ENCODE measurements around the gene NRF1.

Gene NRF1

GRCh38 chr7:129771201-129771927 is 159.8 kb downstream of the NRF1 start:
- DNase-seq (ENCODE audit: low read depth), result no peak

DNA sequence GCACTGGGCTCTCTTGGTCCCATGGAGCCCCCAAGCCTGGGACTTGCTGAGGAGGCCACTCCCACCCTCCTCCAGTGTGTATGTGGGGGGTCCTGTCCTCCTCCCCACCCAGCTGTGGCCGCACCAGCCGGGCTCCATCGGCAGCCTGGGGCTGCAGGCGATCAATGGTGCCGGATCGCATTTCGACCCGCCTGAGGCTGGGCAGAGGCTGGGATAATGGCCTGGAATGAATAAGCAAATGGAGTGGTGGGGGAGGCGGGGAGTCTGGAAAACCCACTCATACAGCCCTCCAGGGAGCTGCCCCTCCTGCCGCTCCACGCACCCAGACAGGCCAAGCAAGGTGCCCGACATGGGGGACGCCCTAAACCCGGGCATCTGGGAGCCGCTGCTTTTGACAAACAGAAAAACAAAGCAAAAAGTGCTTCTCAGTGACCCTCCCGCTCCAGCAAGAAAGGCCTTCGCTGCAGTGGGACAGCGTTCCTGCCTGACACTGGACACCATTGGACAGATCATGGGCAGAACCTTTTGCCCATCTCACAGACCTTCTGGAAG is 160.5 kb downstream of the NRF1 start:
- no peak for DNase-seq (ENCODE audit: low read depth)

- DNase-seq (ENCODE audit: low read depth), result no peak
Measured at GRCh38 chr7:129772646-129773280, 161.2 kb downstream of the NRF1 start.

GRCh38 chr7:129773328-129773731 is 161.8 kb downstream of the NRF1 start:
- DNase-seq (ENCODE audit: low read depth), result no peak

- DNase-seq (ENCODE audit: low read depth), result no peak
Measured at GRCh38 chr7:129773871-129774270, 162.4 kb downstream of the NRF1 start.

DNA sequence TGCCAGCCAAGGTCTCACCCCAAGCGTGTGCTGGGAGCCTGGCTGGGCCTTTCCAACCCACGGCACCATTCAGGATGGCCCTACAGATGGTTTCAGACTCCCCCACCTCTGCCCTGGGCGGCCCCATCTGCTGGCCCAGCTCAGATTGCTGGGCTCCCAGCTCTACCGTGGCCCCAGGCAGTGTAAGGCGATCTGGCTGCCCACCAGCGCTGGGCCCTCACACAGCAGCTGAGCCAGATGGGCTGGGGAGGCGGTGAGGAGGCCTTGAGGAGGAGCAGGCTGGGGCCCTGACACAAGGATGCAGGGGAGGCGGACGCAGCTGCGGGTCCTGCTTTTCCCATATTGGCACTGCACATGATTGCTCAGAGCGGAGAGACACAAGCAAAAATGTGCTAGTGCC is 162.8 kb downstream of the NRF1 start:
- no peak for DNase-seq (ENCODE audit: low read depth)

- DNase-seq (ENCODE audit: low read depth), result no peak
Measured at GRCh38 chr7:129774871-129775694, 163.6 kb downstream of the NRF1 start.

DNA sequence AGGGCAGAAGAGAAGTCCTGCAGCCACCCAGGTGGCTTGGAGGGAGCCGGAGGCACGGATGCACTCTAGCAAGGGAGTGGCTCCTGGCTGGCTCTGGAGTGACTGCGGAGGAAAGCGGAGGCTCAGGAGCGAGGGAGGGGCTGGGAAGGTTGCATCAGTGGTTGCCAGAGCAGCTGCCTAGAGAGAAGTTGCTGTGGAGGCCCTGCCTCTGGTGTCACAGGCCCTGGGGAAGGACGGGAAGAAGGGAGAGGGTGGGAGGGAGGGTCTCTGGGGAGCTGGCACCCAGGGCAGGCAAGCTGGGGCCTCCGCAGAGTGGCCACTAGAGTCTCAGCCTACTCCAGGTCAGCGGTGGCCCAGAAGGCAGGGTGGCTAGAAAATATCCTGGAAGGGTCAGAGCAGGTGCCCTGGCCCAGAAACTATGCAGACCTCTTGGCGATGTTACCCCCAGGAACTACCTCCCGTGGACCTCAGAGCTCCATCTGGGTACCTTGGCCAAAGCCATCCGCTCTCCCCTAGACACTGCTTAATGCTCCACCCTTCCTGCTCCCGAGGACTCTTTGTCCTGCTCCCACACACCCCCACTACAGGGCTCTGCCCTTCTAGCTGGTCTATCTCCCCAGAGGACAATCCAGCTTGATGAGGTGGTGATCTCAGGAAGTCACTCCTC is 164.3 kb downstream of the NRF1 start:
- DNase-seq (ENCODE audit: low read depth), result no peak

GRCh38 chr7:129776362-129776722 is 164.8 kb downstream of the NRF1 start:
- no peak for DNase-seq (ENCODE audit: low read depth)

DNA sequence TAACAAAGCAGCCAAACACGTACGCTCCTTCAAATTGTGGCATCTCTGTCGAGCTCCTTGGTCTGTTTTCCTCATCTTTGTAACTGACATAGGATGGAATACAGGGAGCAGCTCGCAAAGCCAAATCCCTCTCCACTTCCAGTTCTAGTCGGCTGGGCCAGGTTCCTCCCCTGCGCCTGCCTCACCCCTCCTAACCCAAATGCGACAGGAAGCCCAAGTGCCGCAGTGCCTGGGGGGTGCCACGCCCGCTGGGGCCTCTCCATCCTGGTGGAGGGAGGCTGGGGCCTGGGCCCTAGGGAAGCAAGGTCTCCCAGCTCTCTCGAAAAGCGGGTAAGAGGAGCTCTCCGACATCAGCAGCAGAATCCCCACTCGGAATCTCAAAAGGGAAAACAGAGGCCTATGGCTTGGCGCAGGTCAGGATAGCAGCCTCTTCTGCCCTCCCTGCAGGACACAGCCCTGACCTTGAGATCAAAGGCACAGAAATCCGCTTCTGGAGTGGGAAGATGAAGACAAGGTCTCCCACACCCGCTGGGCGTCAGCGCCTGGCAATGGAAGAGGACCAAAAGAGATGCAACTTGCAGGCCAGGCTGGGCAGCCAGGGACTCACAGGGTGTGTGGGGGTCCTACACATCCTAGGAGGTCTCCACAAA is 165.8 kb downstream of the NRF1 start:
- no peak for DNase-seq (ENCODE audit: low read depth)

- no peak for DNase-seq (ENCODE audit: low read depth)
Measured at GRCh38 chr7:129777993-129778769, 166.7 kb downstream of the NRF1 start.

DNA sequence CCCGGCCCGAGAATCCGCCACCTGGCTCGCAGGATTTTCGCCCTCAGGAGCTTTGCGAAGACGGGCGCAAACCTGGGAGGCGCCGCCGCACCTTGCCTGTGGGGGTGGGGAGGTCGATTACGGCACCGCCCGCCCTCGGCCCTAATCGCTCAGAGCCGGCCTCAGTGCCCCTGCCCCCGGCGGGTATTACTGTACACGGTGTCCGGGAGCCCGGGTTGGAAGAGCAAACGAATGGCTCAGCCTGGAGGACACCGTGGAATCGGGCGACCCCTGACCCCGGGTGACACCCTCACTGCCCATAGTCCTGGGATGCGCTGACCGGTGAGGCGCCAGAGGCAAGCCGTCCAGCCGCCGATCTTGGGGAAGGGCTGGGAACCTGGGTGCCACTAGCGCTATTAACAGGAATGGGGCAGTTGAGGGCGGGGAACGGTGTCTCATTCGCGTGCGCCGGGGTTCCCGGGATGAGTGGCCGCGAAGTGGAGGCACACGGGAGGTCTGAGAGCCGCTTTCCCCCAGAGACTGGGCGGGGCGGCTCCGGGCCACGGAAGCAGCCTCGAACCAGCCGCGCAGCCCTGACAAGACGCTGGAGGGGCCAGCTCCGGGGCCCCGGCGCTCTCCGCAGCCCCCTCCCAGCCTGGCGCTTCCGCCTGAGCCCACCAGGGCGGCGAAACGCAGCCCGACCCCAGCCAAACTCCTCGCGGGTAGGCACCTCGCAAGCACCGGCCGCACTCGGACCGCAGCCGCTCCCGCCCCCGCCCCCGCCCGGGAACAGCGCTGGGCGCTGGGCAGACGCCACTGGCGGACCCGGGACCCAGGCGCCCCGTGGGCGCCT is 167.5 kb downstream of the NRF1 start:
- DNase-seq (ENCODE audit: low read depth), result no peak

DNA sequence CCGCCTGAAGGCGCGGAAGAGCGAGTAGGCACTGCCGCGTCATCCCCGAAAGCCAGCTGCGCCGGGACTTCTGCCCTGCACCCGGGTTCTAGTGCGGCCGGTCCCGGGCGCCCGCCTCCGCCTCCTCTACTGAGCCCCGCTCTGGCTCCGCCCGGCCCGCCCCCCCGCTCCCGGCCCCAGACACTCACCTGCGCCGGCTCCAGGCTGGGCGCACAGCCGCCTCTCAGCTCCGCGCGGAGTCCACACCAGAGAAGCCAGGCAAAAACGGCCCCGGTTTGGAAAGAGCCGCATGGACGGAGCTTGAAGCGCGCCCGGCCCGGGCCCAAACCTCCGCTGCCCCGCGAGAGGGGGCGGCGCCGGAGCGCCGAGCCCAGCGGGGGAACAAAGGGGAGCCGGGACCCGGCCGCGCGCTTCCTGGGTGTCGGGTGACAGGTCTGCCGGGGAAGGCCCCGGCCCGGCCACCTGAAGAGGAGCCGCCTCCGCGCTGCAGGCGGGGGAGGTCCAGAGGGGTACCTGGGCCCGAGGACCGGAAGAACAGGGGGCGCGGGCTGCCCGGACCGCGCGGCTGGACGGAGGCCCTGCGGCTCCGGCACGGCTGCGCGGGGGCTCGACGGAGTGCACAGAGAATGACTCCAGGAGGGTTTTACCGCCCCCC is 168.2 kb downstream of the NRF1 start:
- DNase-seq (ENCODE audit: low read depth), result no peak

DNA sequence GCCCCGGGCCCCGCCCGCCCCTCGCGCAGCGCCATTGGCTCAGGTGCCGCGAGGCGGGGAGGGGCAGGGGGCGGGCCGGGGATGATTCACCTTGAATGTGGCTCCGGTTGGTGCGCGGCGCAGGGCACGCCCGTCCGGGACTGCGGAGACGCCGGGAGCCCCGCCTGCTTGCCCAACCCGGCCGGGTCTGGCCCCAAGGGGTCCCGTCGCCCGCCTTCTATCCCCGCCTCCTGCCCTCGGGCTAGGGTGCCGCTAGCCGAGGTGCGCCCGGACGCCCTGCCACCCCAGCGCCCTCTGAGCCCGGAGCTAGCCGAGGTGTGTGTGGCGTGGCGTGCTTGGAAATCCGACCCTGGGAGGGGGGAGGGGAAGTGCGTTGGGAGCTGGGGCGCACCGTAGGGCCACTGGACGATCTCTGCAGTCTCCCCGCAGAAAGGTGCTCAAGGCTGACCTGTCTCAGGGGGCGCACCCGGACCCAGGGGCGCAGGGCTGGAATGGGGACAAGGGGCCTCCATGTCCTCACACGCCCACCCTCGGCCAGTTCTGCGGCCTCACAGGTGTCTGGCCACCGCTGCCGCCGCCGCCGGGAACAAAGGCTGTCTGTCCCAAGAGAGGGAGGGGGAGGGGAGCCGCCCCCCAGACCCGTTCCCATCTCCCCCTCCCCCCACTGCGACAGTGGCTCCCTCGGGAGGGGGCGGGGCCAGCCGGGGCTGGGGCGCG is 168.9 kb downstream of the NRF1 start:
- peak; percentile 55 for DNase-seq (ENCODE audit: low read depth)

GRCh38 chr7:129780974-129781927 is 169.7 kb downstream of the NRF1 start:
- DNase-seq (ENCODE audit: low read depth), result no peak

- DNase-seq (ENCODE audit: low read depth), result no peak
Measured at GRCh38 chr7:129781928-129782817, 170.7 kb downstream of the NRF1 start.

All from stimulated activated CD8-positive, alpha-beta memory T cell treated with anti-CD3 and anti-CD28 coated beads, Interleukin-12 subunit alpha, Interleukin-12 subunit beta, amount 100 ng/mL, for 1 hour (primary cell).